Measurements from ENCODE around the gene TMEM43. TPM values are rescaled to one million over a fixed set of nuclear protein-coding genes. Genes with fewer than 3 reads are reported as not detected.

TMEM43 gene
- total RNA-seq, 1 experiment from 2014 or later, result 36.7 TPM

- Mint-ChIP-seq H3K27ac (peak overlapping the region in 2 of 3 experiments; percentile 36 to 64; a peak in 1 of 7 replicates), H3K4me1 (peaks cover 10 to 24% of the 10 kb centered on the region in 2 experiments), H3K27me3 (ENCODE audit: low read depth) (no peaks in the 10 kb centered on the region), H3K36me3 (ENCODE audit: insufficient read depth in 1 of 3, low read depth in 3 of 3) (peaks cover 10 to 51% (median 37%) of the 10 kb centered on the region in 3 experiments), H3K9me3 (no peaks in the 10 kb centered on the region; a peak in 1 of 5 replicates), H3K4me3 (no peak overlapping the region)
- Histone ChIP-seq H3K79me1 (ENCODE audit: insufficient read depth, low read depth, low read length, poor library complexity, severe bottlenecking) (no peaks in the 10 kb centered on the region), H2AFZ (ENCODE audit: low read length) (no peak overlapping the region), H2BK12ac (ENCODE audit: insufficient read length, low read depth, low read length) (no peak overlapping the region), H3K14ac (ENCODE audit: insufficient read depth, low read length) (no peak overlapping the region), H4K91ac (ENCODE audit: insufficient read length, low read depth, low read length) (peak overlapping the region; percentile 46), H3K56ac (ENCODE audit: insufficient read length, low read depth, low read length) (no peak overlapping the region), H3K27ac (ENCODE audit: insufficient read length, low read depth, low read length) (no peak overlapping the region), H4K20me1 (ENCODE audit: control insufficient read depth, insufficient read depth, insufficient read length) (peaks cover under 1% of the 10 kb centered on the region), H2BK5ac (ENCODE audit: insufficient read length, low read length) (no peak overlapping the region), H3K23ac (ENCODE audit: insufficient read length, low read depth, low read length) (no peak overlapping the region), H3K27me3 (ENCODE audit: insufficient read depth, low read length) (no peaks in the 10 kb centered on the region), H3K9me3 (ENCODE audit: control insufficient read depth, low read depth, low read length) (no peaks in the 10 kb centered on the region), H3K18ac (ENCODE audit: insufficient read length, low read depth, low read length) (no peak overlapping the region), H2BK20ac (ENCODE audit: low read depth, low read length, poor library complexity, severe bottlenecking) (no peak overlapping the region), H3K4ac (ENCODE audit: low read depth, low read length) (no peak overlapping the region; the same call in 1 of the 2 replicates), H3K79me2 (ENCODE audit: insufficient read depth, low read length) (no peaks in the 10 kb centered on the region), H4K5ac (ENCODE audit: insufficient read length, low read depth, low read length) (no peak overlapping the region), H3K4me1 (ENCODE audit: insufficient read depth, low read length) (peaks cover 6% of the 10 kb centered on the region; the same call in 1 of the 2 replicates), H3T11ph (ENCODE audit: low read length) (no peak overlapping the region), H3K23me2 (ENCODE audit: insufficient read length, low read depth, low read length, poor library complexity, severe bottlenecking) (peaks cover 2% of the 10 kb centered on the region), H3K9ac (ENCODE audit: extremely low read depth, insufficient read length, low read length) (no peak overlapping the region), H2BK15ac (ENCODE audit: low read depth, low read length) (no peak overlapping the region), H4K8ac (replicated peaks; ENCODE audit: insufficient read length, low read depth, low read length) (no peak overlapping the region), H3K4me2 (ENCODE audit: insufficient read depth, insufficient read length, low read length) (no peak overlapping the region), H2AK5ac (ENCODE audit: insufficient read length, low read length) (no peak overlapping the region), H2BK120ac (ENCODE audit: low read depth, low read length, poor library complexity, severe bottlenecking) (no peak overlapping the region)
- no peak for DNase-seq
- TF ChIP-seq CTCF (conservative IDR thresholded peaks at IDR 0.05), result no peak
- no CpG with 5 or more reads among the region's 5 CpGs for WGBS (ENCODE audit: extremely low coverage, insufficient read length, low lambda C conversion rate)
Observed at GRCh38 chr3:14147066-14147435, 22.2 kb downstream of the TMEM43 start.
